Kidney capillary endothelial cell (primary cell): ENCODE measurements around the gene FGGY.
A peak's percentile ranks its signal among the peaks of the same experiment; 100 is the strongest.

Experiments used
- DNase-seq: peaks from one replicate; pipeline ENCODE4 v3.0.0-alpha.2; 2018; ENCODE audit warnings: low spot score

Gene FGGY

DNA sequence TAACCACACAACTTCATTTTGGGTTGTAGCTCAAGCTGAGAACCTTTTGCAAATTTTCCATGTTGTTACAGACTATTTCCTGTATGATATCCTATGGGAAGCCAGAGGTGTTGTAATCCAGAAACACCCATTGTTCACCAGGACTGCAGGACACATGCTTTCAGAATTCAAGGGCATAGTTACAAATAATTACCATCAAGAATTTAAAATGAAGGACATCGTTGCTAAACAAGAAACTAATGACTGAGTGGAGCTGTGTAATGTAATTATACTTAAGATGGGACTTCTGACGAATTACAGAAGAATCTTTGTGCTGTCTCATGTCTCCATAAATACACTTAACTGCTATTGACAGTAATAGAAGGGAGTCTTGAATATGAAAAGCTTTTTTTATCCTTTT is 470.2 kb downstream of the FGGY start:
- DNase-seq, result peak; percentile 30

DNA sequence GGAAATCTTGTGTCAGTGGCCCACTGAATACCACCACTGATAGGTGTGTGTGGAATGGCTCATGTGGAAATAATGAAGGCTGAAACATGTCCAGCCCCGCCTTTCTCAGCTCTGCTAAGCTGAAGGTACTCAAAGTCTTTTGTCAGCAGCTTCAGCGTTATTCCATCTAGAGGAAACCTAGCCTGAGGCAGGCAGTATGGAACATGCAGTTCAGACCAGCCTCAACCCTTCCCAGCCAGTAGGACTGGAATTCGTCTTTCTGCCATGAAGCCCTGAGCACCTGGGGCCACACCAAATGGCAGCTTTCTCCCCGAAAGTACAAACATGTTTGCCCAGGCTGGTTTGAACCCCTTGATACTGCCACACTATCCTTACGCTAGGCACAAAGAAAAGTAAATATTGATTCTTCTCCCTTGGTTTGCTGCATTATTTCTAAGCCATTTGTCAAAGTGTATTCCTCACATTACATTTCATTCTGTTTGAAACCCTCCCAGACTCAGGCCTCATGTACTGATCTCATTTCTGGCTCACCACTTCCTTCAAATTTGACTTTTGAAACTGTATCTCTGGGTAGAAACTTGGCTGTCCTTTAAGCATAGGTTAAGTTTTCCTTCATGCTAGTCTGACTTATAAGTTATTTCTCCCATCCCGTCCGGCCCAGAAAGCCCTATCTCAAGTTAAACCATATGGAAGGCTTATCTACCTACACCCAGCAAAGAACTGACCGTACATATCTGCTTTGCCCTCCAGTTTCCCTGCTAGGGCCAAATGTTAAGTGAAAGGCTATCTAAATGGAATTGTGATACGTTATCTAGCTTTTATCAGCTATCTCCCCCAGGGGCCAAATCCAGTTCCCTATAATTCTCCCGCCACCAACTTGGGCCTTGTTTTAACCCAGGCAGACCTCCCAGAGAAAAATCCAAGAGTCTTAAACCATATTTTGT is 472.2 kb downstream of the FGGY start:
- no peak for DNase-seq

DNA sequence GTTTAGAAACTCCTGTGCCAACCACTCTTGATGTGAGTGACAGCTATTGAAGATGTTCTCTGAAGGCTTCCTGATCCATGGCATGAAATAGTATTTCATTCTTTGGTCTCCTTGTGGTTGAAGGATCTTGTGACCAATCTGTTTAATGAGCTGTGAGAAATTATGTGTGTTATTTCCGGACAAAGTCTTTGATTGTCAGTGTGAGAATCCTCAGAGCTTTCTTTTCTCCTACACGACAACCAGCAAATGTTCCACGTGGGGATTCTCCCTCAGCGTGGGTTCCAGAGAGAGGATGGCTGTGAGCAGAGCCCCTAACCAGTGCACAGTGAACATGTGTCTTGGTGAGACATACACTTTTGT is 472.8 kb downstream of the FGGY start:
- no peak for DNase-seq

DNA sequence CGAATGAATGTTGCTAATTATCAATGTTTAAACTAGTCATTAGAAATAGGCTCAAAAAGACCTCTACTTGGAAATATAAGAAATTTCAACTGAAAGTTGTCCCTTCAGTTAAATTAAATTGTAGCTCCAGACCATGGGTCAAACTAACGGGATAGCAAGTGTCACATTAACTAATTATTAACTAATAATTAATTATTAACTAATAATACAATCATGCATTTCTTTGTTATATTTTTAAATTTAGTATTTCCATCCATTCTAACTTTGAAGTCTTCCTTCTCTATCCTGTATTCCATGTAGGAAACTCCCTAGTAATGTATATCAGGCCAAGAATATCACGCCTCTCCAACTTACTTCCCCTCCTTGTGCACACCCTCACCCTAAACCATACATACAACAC is 474.5 kb downstream of the FGGY start:
- DNase-seq, result no peak

DNA sequence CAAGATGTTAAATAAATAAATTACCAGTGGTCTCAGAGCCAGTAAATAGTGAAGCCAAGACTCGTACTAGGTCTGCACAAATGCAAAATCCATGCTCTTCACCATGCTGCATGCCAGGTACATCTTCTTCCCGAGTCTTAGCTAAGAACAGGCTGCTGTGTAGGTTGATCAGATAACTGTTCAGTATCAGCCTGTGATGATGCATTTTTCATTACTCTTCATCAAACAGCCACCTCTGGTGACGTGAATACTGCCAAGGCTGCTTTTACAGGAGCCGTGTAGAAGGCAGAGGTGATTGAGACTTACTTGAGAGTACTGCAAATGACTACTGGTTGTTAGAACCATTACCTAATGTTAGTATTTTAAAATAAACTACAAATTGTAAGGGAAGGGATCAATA is 478.6 kb downstream of the FGGY start:
- DNase-seq, result no peak

DNA sequence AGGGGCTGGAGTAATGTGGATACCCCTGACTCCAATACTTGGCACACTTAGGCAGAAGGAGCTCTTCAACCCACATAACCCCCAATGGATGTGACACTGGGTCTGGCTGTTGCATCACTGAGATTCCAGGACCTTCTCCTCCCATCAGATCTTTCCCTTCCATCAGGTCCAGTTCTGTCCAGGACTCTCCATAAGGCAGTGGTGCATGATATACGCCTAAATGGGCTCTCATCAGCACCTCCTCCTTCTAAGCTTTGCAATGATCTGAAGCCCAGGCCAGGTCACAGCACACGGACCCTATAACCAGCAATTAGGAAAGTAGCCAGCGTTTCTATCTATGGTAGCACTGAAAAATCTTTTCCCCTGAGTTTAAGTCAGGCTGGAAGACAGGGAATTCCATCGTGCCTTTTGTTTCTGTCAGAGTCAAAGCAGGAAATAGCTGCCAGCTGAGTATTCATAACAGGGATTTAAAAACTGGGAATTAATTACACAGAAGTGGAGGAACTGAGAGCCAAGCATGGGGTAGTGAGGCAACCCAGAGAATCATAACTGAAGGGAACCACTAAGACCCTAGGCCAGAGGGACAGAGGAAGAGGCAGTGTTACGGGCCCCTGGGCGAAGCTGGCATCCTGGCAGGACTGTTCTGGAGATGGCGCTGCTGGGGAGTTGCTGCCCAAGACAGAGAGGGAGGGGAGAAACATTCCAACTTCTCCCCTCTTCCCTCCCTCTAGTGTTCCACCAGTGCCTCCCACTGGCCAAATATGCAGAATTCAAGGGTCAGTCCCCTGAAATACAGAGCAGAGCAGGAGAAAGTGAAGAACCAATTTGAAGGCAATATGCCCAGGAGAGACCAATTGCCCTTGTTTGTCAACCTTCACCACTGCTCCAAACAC is 480.3 kb downstream of the FGGY start:
- peak; percentile 65 for DNase-seq

DNA sequence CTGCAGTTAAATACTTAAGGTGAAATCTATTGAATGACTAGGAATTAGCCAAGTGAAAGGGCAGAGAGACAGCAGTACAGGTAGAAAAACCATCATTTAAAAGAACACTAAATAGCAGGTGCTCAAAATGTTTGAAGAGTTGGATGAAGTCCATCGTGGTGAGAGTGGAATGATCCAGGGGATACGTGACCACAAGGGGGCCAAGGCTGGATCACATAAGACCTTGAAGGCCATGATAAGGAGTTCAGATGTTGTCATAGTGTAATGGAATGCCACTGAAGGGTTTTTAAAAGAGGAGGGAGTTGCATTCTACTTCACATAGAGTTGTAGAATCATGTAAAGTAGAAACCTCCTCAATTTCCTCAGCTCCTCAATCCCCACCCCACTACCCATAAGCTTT is 483.1 kb downstream of the FGGY start:
- no peak for DNase-seq

DNA sequence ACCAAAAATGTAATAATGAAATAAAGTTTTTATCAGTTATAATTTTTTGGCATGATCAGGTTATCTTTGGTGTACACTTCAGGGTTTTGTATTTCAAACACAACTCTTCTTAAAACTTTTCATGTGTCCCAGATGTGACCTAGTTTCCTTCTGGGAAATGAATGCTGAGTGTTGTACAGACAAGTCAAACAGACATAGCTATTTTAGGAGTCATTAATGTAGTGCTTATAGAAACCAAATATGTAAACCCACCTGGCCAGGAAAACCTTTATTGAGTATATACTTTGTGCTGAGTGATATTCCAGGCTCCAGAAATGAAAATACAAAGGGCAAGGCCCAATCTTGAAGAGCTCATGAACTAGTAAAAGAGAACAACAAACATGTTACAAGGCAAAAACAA is 491.9 kb downstream of the FGGY start:
- no peak for DNase-seq

DNA sequence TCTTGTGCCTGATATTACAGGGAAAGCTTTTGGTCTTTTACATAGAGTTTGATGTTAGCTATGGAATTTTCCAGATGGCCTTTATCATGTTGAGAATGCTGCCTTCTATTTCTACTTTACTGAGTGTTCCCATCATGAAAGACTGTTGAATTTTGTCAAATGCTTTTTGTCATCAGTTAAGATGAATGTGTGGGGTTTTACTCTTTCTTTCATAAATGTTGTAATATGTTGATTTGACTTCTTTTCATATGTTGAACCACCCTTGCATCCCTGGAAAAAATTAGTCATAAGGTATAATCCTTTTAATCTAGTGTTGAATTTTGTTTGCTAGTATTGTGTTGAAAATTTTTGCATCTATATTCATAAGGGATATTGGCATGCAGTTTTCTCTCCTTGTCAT is 501.7 kb downstream of the FGGY start:
- DNase-seq, result no peak

DNA sequence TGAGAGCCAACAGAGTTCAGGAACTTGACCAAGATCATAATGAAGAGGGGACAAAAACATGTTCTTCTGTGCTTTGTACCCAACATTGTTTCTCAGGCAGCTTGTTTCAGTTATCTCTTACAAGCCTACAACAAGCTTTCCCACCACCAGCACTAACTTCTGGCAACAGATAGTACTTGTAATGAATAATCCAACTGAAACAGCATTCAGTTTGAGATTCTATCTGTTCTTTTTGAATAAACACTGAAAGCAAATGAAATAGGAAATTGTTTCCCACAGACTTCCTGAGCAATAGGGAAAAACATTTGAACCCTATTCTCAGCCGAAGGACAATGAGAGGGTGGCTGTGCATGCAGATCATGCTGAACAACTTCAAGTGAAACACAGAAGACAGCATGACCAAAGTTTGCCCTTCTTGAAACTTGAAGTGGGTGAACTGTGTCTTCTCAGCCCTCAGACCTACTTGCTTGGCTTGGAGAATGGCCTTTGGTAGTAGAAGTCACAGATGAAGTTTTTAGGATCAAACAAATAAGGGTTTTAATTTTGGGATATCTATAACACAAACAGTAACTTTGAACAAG is 506.7 kb downstream of the FGGY start:
- DNase-seq, result no peak

DNA sequence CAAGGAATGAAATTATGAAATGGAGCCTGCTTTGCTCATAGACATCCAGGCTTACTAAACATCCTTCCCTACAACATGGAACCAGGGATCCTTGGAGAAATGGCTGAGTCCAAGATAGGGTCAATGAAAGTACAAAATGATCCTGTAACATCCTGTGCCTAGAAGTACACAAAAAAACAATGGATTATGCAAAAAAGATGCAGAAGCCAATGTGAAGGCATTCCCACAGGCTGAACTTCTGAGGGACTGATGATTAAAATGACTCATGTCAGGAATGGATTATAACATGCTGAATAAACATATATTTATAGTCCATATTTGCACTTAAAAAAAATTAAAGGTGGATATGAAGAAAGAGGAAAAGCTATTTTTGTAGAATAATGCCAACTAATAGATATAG is 507.4 kb downstream of the FGGY start:
- no peak for DNase-seq

DNA sequence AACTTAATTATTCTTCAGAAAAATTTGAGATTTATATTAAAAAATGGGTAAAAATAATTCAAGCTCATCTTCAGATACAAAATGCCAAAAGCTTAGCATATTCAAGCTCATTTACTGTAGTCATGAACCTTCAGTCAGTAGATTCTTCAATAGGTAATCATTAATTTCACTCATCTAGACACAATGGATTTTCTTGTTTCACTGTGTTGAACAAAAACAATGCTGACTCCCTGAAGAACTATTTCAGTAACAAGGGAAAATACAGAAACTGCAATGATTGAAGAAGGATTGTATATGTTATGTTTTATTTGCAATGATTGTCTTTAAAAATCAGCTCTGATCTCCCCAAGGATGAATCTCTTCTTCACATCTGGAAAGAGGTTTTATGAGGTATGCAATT is 508.7 kb downstream of the FGGY start:
- no peak for DNase-seq
